Measurements from ENCODE around the gene CECR2. TPM values are rescaled to one million over a fixed set of nuclear protein-coding genes. Genes with fewer than 3 reads are reported as not detected.
"Not testable (repeated sequence)": the region's sequence is repeated elsewhere in the genome, so short reads cannot be mapped to it uniquely, and the experiment has no call there.

The CECR2 gene
- polyA plus RNA-seq, 4 donors: 6.4 to 19.9 (median 12.6) TPM

DNA sequence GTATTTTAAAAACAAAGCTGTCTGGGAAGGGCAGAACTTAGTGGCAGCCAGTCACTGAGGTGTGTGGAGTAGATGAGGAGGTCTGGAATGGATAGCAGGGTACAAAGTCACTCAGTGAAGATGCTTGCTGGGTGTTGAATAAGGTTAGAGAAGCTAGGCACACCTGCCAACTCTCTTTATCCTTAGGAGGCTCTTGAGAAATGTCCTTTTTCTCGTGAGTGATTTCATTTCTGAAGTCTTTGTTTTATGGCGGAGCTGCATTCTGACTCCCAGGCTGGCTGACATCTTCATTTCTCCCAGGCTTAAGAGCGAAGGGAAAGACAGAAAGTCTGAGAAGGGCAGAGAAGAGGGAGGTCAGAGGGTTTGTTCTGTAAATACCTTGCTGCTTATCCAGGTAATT is 31.0 kb downstream of the CECR2 start:
- no peak for DNase-seq (ENCODE audit: low read depth in 4 of 4, low spot score in 3 of 4)

DNA sequence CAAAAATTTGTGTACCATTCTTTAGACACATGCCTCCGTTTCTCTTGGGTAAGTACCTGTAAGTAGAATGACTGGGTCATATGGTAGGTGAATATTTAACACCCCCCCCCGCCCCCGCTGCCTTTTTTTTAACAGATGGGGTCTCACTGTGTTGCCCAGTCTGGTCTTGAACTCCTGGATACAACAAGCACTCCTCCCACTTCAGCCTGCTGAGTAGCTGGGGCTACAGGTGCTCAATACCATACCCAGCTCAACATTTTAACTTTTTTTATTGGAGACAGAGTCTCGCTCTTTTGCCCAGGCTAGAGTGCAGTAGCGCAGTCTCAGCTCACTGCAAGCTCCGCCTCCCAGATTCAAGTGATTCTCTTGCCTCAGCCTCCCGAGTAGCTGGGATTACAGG is 32.5 kb downstream of the CECR2 start:
- no peak for DNase-seq (ENCODE audit: low read depth in 4 of 4, low spot score in 3 of 4)

DNA sequence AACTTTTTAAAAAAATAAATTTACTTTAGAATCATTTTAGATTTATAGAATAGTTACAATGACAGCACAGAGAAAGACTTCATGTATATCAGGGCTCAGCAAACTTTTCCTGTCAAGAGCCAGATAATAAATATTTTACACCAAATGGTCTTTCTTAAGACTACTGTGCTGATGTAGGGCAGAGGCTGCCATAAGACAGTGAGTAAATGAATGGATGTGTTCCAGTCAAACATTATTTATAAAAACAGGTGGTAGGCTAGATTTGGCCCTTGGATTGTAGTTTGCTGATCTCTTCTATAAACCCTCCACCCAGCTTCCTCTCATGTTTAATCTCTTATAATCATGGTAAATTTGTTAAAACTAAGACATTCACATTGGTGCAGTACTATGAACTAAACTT is 33.0 kb downstream of the CECR2 start:
- no peak for DNase-seq (ENCODE audit: low read depth in 4 of 4, low spot score in 3 of 4)

DNA sequence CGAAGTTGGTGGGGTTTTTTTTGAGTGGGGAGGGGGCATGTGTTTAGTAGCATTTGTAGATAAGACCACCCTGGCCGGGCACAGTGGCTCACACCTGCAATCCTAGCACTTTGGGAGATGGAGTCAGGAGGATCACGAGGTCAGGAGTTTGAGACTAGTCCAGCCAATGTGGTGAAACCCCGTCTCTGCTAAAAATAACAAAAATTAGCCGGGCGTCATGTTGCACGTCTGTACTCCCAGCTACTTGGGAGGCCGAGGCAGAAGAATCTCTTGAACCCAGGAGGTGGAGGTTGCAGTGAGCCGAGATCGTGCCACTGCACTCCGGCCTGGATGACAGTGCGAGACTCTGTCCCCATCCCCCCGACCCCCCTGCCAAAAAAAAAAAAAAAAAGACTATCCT is 34.6 kb downstream of the CECR2 start:
- no peak for DNase-seq (ENCODE audit: low read depth in 4 of 4, low spot score in 3 of 4)

DNA sequence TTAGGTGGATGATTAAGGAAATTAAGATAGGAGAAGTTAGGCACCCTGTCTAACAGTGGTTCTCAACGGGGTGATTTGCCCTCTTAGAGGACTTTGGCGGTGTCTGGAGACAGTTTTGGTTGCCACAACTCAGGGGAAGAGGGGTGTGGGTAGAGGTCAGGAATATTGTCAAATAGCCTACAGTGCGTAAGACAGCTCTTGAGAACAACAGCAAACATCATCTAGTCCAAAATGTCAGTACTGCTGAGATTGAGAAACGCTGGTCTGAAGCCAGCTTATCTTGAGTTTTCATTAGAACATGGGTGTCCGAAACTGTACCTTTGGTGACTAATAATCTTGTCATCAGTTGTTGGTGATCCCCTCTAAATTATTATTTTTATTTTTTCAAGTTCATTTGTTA is 38.4 kb downstream of the CECR2 start:
- no peak for DNase-seq (ENCODE audit: low read depth in 4 of 4, low spot score in 3 of 4)

DNA sequence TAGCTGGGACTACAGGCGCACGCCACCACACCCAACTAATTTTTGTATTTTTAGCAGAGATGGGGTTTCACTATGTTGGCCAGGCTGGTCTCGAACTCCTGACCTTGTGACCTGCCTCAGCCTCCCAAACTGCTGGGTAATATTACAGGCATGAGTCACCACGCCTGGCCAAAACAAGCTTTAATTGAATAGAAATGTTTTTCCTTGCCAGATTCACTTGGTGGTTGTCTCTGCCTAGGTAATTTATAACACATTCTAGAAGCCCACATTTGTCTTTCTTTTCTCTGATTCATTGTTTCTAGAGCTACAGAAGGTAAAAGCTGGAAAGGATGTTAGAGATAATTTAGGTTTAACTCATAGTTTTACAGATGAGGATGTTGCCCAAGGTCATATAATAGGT is 41.3 kb downstream of the CECR2 start:
- no peak for DNase-seq (ENCODE audit: low read depth in 4 of 4, low spot score in 3 of 4)

DNA sequence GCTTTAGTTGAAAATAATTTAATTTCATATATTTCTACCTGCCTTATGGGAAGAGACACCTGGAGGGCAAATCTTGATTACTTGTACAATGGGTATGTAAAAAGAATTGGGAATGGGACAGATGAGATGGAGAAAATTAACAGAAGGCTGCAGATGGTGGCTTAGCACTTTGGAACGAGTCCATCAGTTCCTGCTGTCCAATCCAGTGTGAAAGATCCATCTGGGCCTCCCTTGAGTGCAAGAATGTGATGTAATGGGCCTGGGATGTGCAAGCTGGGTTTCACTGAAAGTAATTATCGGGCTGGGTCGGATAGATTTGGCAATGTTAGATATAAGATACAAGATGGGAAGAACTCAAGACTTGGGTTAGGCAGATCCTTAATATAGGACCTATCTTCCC is 42.0 kb downstream of the CECR2 start:
- no peak for DNase-seq (ENCODE audit: low read depth in 4 of 4, low spot score in 3 of 4)

DNA sequence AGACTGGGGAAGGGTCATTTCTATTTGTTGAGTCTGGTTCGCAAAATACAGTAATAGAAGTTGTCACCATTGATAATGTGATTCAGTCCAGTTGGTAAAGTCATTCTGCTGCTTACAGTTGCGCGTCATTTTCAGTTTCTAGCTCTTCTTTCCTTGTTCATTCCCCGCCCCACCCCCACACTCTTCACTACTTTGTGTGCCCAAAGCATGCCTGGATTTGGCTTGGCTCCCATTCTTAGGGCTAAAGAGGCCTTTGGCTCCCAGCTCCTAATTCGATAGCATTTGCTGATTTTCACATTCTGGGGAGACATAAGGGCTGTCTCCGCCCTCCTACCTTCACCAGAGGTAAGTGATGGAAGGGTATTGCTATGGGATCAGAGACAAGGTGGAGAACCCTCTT is 43.0 kb downstream of the CECR2 start:
- no peak for DNase-seq (ENCODE audit: low read depth in 4 of 4, low spot score in 3 of 4)

DNA sequence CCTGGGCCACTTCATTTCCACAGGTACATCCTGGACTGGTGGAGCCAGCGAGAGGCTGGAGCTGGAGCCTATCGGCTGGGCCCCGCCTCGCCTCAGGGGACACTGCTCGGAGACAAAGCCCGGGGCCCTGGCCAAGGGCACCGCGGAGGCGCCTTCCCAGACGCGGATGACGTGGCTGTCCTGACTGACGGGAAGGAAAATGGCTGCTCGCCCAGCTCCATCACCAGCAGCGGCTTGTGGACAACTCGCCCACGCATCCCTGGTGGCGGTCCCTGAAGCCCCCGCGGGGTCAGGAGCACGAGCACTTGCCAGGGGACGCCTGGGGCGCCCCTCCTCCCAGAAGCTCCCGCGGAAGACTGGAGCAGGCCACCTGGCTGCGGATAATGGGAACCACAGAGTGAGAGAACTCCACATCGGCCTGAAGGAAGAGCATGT is 49.6 kb downstream of the CECR2 start:
- DNase-seq (ENCODE audit: low read depth in 4 of 4, low spot score in 3 of 4): no peak

DNA sequence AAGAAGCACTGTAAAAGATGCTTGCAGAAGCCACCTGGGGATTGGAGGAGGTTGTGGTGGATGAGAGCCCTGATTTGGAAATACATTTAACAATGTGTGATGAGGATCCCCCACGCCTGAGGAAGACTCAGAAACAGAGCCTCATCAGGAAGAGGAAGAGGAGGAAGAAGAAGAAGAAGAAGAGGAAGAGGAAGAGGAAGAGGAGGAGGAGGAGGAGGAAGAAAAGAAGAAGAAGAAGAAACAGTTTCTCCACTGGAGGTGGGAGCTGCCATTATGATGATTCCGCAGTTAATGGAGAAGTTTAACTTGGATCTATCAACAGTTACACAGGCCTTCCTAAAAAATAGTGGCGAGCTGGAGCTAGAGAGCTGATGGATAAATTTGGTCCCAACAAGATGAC is 50.1 kb downstream of the CECR2 start:
- no peak for DNase-seq (ENCODE audit: low read depth in 4 of 4, low spot score in 3 of 4)

DNA sequence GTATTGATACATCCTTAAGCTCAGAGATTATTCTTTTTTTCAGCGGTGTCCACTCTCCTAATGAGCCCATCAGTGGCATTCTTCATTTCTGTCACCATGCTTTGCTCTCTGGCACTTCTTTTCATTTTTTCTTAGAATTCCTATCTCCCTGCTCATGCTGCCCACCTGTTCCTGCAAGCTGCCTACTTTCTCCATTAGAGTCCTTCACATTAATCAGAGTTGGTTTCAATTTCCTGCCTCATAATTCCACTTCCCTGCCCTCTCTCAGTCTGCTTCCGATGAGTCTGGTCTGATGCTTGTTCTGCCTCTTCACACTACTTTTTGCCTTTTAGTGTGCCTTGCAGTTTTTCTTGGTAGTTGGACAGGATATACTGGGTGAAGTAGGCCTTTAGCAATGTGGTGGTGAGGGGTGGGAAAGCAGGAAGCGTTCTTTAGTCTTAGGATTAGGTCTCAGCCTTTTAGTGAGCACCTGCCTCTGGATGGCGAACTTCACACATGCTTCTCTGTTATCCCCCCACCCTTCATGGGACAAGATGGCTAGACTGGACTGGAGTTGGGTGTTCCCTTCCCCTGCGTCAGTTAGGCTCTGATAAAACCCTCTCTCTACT is 53.6 kb downstream of the CECR2 start:
- DNase-seq (ENCODE audit: low read depth in 4 of 4, low spot score in 3 of 4): no peak

DNA sequence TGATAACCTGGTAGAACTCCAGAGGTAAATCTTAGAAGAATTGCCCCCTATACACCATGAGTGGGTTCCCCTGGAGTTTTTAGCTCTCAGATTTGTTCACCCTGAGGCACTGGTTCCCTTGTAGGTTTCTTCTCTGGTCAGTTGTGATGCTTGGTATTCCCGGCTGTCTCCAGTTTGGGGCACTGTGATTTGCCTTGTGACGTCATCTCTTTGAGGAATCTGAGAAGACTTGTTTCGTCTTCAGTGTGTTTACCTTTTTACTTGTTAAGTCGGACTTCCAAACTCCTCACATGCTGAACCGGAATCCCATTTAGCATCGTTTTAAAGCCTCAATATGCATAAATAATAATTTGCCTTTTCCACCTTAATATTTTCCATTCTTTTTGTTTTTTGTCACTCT is 54.4 kb downstream of the CECR2 start:
- DNase-seq (ENCODE audit: low read depth in 4 of 4, low spot score in 3 of 4): no peak

DNA sequence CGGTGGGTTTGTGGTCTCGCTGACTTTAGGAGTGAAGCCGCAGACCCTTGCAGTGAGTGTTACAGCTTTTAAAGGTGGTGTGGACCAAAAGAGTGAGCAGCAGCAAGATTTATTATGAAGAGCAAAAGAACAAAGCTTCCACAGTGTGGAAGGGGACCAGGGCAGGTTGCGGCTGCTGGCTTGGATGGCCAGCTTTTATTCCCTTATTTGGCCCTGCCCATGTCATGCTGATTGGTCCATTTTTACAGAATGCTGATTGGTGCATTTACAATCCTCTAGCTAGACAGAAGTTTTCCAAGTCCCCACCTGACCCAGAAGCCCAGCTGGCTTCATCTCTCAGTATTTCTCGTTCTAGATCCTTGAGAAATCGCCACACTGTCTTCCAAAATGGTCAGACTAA is 58.3 kb downstream of the CECR2 start:
- DNase-seq (ENCODE audit: low read depth in 4 of 4, low spot score in 3 of 4): not testable (repeated sequence)

DNA sequence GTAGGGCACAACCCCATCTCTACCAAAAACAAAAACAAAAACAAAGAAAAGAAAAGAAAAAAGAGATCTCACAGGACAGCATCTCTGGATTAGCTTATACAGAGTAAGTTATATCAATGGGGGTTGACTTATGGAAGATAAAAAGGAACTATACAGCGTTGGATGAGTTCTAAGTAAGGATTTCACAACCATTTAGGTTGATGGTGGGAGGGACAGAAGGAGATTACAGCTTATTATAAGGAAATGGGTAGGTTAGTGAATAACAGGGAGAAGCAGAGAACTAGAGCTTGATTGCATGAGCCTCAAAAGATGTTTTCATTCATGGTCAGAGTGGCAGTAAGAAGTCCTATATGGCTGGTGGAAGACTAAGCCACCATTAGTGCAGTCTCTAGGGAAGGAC is 60.3 kb downstream of the CECR2 start:
- no peak for DNase-seq (ENCODE audit: low read depth in 4 of 4, low spot score in 3 of 4)

DNA sequence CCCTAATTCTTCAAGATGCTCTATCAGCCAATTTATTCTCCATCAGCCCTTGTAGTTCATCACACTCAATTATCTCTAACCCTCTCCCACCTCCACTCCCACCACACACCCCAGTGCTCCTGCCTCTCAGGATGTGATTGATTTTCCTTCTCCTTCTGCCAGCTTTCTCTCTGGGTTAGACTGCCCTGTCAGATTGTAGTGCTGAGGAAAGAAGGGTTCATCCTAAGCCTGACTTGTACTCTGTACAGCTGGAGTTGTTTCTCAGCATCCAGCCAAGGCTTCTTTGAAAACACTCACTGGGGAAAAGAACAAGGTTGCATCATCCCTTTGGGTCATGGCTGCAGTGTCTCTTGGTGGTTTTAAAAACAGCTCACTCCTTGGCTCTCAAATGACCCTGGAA is 61.2 kb downstream of the CECR2 start:
- no peak for DNase-seq (ENCODE audit: low read depth in 4 of 4, low spot score in 3 of 4)

DNA sequence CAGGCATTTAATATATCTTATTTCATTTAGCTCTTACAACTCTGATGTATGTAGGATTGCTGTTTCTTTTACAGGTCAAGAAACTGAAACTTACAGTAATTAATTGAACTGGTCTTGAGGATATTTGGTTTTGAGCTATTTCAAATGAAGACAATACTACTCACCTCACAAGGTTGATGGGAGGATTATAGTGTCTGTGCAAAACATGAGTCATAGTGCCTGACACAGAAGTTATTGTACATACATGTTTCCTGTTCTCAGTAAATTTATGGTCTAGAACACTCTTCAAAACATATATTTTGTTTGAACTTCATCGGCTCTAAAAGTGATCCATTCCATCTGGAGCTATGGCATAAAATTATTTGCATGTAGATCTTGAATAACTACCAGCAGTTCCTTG is 61.9 kb downstream of the CECR2 start:
- no peak for DNase-seq (ENCODE audit: low read depth in 4 of 4, low spot score in 3 of 4)

DNA sequence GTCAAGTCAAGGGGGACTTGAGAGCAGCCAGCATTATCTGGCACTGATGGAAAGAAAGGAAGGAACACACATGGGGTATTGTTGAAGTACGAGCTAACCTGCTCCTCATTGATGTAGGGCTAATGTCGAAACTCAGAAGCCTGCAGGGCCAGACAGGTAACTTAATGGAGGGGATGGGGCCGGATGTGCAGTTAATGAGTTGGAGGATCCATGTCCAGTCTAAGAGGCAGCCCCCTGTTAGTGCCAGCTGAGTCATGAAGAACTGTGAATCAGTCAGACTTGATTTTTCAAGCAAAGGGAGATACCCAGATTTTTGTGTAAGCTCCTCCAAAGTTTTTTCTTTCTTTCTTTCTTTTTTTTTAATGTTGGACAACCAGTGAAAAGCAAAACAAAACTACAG is 65.6 kb downstream of the CECR2 start:
- no peak for DNase-seq (ENCODE audit: low read depth in 4 of 4, low spot score in 3 of 4)

DNA sequence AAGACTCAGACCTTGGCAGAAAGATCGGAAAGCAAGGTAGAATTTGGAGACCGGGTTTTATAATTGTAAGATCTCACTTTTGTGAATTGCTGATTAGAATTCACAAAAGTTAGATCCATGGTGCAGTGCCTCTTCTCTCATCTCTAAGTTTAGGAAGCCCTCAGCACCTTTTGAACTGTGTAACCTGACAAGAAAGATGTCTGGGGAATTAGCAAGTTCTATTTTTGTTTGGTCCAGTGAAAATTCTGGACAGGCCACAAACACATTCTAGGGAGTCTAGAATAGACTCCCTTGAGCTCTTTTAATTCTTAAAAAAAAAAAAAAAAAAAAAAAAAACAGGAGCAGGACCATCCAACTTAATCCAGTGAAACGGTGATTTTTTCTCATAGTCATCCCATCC is 66.1 kb downstream of the CECR2 start:
- no peak for DNase-seq (ENCODE audit: low read depth in 4 of 4, low spot score in 3 of 4)

DNA sequence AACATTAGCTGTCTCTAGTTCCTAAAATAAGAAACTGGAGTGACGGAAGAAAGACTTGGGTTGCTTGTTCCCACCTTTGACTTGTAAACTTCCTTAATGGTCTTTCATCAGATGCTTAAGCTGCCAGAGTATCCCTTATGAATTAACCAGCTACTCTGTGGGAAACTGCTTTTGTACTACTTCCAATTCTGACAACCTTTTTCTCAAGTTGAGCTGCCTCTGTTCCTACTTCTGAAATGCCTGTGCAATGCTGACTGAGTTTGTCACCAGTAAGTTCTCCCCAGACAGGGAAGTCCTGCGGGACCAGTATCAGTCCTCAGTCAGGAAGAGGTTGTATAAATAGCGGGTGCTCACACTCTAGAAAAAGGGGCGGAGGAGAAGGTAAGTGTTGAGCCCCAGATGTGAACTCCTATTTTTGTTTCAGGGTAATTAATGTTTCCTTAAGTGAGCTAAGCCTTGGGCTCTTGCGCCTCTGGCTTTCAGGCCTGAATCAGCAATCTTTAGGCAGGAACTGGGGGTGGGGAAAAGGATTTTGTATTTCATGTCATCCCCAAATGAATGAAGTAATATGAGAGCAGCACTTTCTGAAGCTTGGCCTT is 67.2 kb downstream of the CECR2 start:
- DNase-seq (ENCODE audit: low read depth in 4 of 4, low spot score in 3 of 4): peak in 1 of 4 donors; percentile 45

DNA sequence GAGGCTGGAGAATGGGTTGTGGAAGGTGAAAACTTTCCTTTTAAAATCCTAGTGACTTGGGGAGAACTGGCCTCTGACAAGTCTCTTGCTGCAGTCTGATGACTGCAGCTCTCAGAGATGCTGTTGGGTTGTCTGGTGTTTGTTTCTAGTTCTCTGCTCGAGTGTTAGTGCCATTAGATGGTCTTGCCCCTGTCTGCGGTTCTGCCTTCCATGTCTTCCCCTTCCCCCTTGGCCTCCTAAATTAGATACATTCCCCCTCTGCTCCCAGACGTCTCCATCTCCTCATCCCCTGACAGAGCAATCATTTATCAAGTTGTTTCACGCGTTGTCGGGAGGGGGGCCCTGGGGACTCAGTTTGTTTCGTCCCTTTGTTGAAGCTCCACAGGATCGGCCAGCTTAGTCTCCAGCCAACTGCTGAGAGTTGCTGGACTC is 67.7 kb downstream of the CECR2 start:
- no peak for DNase-seq (ENCODE audit: low read depth in 4 of 4, low spot score in 3 of 4)

DNA sequence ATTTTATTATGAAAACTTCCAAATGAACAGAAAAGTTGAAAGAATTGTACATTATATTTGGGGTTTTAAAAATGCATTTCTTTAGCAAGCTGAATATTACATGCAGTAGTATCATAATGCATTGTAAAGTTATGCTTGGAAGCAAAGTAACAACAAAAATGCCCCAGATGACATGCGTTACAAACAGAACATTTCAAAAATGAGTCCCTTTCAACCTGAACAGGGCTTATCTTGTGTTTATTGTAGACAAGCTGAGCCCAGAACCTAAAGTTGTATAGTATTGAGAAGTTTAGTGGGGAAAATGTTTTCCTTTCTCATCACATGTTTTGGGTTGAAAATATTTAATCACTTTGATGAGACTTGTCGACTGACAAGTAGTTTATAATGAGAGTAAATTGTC is 68.8 kb downstream of the CECR2 start:
- no peak for DNase-seq (ENCODE audit: low read depth in 4 of 4, low spot score in 3 of 4)

DNA sequence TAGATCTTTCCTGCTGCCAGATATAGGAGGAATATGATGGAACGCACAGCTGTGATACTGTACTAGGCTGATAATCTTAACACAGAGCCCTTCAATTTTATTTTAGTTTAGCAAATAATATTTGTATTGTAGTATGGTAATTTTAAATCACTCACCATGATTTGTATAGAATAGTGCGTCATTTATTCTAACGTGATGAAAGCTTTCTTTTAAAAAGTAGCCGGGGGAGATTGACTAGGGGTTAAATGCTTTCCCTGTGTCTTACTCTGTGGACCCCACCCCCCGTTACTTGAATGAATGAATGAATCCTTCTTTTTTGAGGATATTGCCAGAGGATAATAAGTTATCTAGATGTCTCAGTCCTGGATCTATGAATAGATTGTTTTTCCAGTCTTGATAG is 72.1 kb downstream of the CECR2 start:
- no peak for DNase-seq (ENCODE audit: low read depth in 4 of 4, low spot score in 3 of 4)
